ENCODE results near the gene YIF1A.
"Not testable (repeated sequence)": the region's sequence is repeated elsewhere in the genome, so short reads cannot be mapped to it uniquely, and the experiment has no call there.

The YIF1A gene

DNA sequence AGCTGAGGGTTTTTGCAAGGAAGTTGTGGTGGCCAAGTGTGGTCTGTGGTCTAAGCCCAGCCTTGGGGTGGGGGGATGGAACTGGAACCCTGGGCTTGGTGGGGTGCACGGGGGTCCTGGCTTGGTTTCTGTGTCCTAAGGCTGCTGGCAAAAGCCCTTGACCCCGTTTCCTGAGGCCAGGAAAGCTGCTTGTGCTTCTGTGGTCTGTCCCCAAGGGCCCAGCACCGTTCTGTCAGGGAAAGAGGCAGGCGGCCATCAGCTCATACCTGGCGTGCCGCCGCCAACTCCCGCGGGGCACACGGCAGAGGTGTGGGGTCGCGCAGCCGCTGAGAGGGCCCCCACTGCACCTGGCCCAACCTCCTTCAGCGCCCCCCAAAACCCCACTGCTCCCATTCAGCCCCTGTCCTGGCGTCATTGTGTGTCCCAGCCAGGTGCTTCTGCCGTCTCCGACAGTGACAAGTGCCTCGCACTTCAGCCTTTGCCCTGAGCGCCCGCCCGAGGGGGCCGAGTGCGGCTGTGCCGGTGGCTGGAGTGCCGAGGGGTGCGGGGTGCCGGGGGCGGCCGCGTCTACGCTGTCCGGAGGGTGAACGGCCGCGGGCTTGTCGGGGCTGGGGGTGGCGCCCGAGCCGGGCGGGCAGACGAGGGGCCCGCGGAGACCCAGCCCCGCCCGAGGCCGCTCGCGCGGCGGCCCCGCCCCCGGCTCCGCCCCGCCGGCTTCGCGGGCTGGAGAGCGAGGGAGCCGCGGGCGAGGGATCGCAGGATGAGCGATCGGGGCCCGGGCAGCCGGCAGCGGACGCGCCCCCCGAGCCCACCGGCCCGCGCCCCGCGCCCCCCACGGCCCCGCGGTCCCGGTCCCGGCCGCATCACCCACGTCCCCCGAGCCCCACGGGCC lies 11.2 kb downstream of the YIF1A start, which contains the start of gene CNIH2:
TSS of gene CNIH2 (plus strand) at position 705 of the 892 bp plus-strand sequence. CDS start 282 bp downstream, outside the sequence.
- TF ChIP-seq, protein P1, sequence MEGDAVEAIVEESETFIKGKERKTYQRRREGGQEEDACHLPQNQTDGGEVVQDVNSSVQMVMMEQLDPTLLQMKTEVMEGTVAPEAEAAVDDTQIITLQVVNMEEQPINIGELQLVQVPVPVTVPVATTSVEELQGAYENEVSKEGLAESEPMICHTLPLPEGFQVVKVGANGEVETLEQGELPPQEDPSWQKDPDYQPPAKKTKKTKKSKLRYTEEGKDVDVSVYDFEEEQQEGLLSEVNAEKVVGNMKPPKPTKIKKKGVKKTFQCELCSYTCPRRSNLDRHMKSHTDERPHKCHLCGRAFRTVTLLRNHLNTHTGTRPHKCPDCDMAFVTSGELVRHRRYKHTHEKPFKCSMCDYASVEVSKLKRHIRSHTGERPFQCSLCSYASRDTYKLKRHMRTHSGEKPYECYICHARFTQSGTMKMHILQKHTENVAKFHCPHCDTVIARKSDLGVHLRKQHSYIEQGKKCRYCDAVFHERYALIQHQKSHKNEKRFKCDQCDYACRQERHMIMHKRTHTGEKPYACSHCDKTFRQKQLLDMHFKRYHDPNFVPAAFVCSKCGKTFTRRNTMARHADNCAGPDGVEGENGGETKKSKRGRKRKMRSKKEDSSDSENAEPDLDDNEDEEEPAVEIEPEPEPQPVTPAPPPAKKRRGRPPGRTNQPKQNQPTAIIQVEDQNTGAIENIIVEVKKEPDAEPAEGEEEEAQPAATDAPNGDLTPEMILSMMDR (IDR thresholded peaks at IDR 0.05; ENCODE audit: control extremely low read depth, extremely low read depth, low read depth, missing control alignments) = no peak
- DNase-seq (ENCODE audit: extremely low spot score) = peak; percentile 65
- CTCF ChIA-PET = interaction anchor here (1.0 kb wide), 1 partner anchor 9 kb away, joined by 3 read pairs; no protein-coding TSS in a partner anchor
- POLR2A ChIA-PET = interaction anchor here (0.9 kb wide), 1 partner anchor 11 kb away, joined by 3 read pairs; the partner anchor contains the start of gene YIF1A

- CTCF ChIA-PET = interaction anchor here (1.0 kb wide), 1 partner anchor 8 kb away, joined by 3 read pairs; no protein-coding TSS in a partner anchor
- POLR2A ChIA-PET = interaction anchor here (0.9 kb wide), 1 partner anchor 12 kb away, joined by 3 read pairs; the partner anchor contains the start of gene YIF1A
- not testable (repeated sequence) for DNase-seq (ENCODE audit: extremely low spot score)
Observed at GRCh38 chr11:66277064-66277463, 11.9 kb downstream of the YIF1A start.

- CTCF ChIA-PET = interaction anchor here (1.0 kb wide), 1 partner anchor 8 kb away, joined by 3 read pairs; no protein-coding TSS in a partner anchor
- DNase-seq (ENCODE audit: extremely low spot score); POLR2A ChIA-PET: not testable (repeated sequence)
Observed at GRCh38 chr11:66276619-66277018, 12.3 kb downstream of the YIF1A start.

DNA sequence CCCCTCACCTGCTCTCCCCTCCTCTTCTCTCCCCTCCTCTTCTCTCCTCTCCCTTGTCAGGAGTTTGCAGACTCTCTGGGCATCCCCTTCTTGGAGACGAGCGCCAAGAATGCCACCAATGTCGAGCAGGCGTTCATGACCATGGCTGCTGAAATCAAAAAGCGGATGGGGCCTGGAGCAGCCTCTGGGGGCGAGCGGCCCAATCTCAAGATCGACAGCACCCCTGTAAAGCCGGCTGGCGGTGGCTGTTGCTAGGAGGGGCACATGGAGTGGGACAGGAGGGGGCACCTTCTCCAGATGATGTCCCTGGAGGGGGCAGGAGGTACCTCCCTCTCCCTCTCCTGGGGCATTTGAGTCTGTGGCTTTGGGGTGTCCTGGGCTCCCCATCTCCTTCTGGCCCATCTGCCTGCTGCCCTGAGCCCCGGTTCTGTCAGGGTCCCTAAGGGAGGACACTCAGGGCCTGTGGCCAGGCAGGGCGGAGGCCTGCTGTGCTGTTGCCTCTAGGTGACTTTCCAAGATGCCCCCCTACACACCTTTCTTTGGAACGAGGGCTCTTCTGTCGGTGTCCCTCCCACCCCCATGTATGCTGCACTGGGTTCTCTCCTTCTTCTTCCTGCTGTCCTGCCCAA lies 12.8 kb downstream of the YIF1A start:
- POLR2A ChIA-PET = no interaction called here
- TF ChIP-seq, protein P1 (IDR thresholded peaks at IDR 0.05; ENCODE audit: control extremely low read depth, extremely low read depth, low read depth, missing control alignments) = no peak
- no peak for DNase-seq (ENCODE audit: extremely low spot score)
- CTCF ChIA-PET = no interaction called here

- POLR2A ChIA-PET = no interaction called here
Observed at GRCh38 chr11:66275396-66275795, 13.5 kb downstream of the YIF1A start.

DNA sequence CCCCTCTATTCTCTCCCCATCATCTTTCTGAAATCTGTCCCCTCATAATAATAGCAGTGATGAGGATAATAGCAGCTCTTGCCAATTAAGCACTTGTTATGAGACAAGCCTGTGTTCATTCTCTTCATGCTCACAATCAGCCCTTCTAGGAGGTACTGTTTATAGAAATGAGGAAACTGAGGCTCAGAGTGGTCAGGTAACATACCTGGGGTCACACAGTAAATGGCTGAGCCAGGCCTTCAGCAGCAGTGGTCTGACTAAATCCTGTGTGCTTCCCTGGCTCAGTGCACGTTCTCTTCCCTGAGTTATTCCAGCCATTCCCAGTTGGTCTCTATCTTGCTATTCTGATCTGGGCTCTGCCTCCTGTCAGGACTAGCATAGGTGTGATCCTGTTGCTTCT lies 14.7 kb downstream of the YIF1A start:
- DNase-seq (ENCODE audit: extremely low spot score) = no peak
- POLR2A ChIA-PET = no interaction called here
- TF ChIP-seq, protein P1 (IDR thresholded peaks at IDR 0.05; ENCODE audit: control extremely low read depth, extremely low read depth, low read depth, missing control alignments) = no peak
- CTCF ChIA-PET = interaction anchor here (0.9 kb wide), 1 partner anchor 16 kb away, joined by 4 read pairs; no protein-coding TSS in a partner anchor

More at GRCh38 chr11:66275396-66275795, 13.5 kb downstream of the YIF1A start:
- TF ChIP-seq, protein P1 (IDR thresholded peaks at IDR 0.05; ENCODE audit: control extremely low read depth, extremely low read depth, low read depth, missing control alignments) = no peak
- DNase-seq (ENCODE audit: extremely low spot score) = no peak
- CTCF ChIA-PET = no interaction called here

- TF ChIP-seq, protein P1 (IDR thresholded peaks at IDR 0.05; ENCODE audit: control extremely low read depth, extremely low read depth, low read depth, missing control alignments) = no peak
- no peak for DNase-seq (ENCODE audit: extremely low spot score)
- ChIA-PET POLR2A (interaction anchor here (2.0 kb wide), 1 partner anchor 16 kb away, joined by 7 read pairs; the partner anchor contains the start of gene YIF1A), CTCF (interaction anchor here (0.8 to 1.1 kb wide), 2 partner anchors 9 to 51 kb away, joined by 3 to 4 read pairs; no protein-coding TSS in a partner anchor)
Observed at GRCh38 chr11:66272596-66272995, 16.3 kb downstream of the YIF1A start.

Measured in GM10248 (cell line).